K562 (cell line): ENCODE measurements around the gene EVI5. TPM values are rescaled to one million over a fixed set of nuclear protein-coding genes. Genes with fewer than 3 reads are reported as not detected.
A peak's percentile ranks its signal among the peaks of the same experiment; 100 is the strongest.

Experiments used
- BRD4 ChIP-seq: fragments of 200-600 bp; sonication (generic); IDR thresholded peaks from 2 replicates; pipeline ENCODE4 v1.6.1; 2017; ENCODE audit warnings: inconsistent platforms
- CBX1 ChIP-seq: sonication (generic); IDR thresholded peaks from 2 replicates; pipeline ENCODE4 v1.6.1; 2016; ENCODE audit warnings: antibody characterized with exemption, low read depth, mild to moderate bottlenecking
- DEAF1 ChIP-seq: fragments of 450-650 bp; formaldehyde crosslinking; IDR thresholded peaks from 2 replicates; pipeline ENCODE4 v1.4.0; 2020; ENCODE audit warnings: mild to moderate bottlenecking, moderate library complexity
- ELF4 ChIP-seq: fragments of 450-650 bp; formaldehyde crosslinking; IDR thresholded peaks from 2 replicates; pipeline ENCODE4 v1.4.0; 2022; ENCODE audit warnings: missing genetic modification characterization
- ERF ChIP-seq: fragments of 450-650 bp; formaldehyde crosslinking; IDR thresholded peaks from 2 replicates; pipeline ENCODE4 v1.4.0; 2020; ENCODE audit warnings: mild to moderate bottlenecking, mixed read lengths
- GABPB1 ChIP-seq: sonication (generic); formaldehyde crosslinking; IDR thresholded peaks from 2 replicates; pipeline ENCODE4 v1.8.0; 2022; ENCODE audit warnings: mild to moderate bottlenecking, missing genetic modification reagents
- GTF2F1 ChIP-seq: IDR thresholded peaks from 2 replicates; pipeline ENCODE4 v1.6.1; 2011; ENCODE audit warnings: low read depth, low read length, improper control_type of control experiment
- IFI16 ChIP-seq: fragments of 250-450 bp; sonication (Bioruptor Pico); IDR thresholded peaks from 2 replicates; pipeline ENCODE4 v2.1.2; 2022; ENCODE audit warnings: mild to moderate bottlenecking, inconsistent platforms
- MEF2D ChIP-seq: conservative IDR thresholded peaks from 2 replicates; pipeline ENCODE4 v1.6.1; 2016; ENCODE audit warnings: low read depth, missing genetic modification characterization, missing compliant biosample characterization
- MYC ChIP-seq, 2 experiments: fragments of 250-450 bp in 1 of 2; sonication (Bioruptor Pico) in 1 of 2; IDR thresholded peaks; 2 replicates each; pipeline versions ENCODE4 v1.5.1 to v1.6.1; 2012 to 2021; ENCODE audit warnings: low read depth in 2 of 2, borderline replicate concordance in 1 of 2, improper control_type of control experiment in 1 of 2, low read length in 1 of 2, mild to moderate bottlenecking in 1 of 2, moderate library complexity in 1 of 2
- RAD51 ChIP-seq: fragments of 450-650 bp; IDR thresholded peaks from 2 replicates; pipeline ENCODE4 v1.7.1; 2016; ENCODE audit warnings: low read depth, mild to moderate bottlenecking, borderline replicate concordance
- RBFOX2 ChIP-seq: fragments of 200-400 bp; formaldehyde crosslinking; IDR thresholded peaks from 2 replicates; pipeline ENCODE4 v1.6.1; 2017; ENCODE audit warnings: low read depth, mild to moderate bottlenecking, low read length, moderate library complexity
- TEAD1 ChIP-seq, 2 experiments: fragments of 450-650 bp in 1 of 2; sonication (generic) in 1 of 2; formaldehyde crosslinking; IDR thresholded peaks; 2 replicates each; pipeline versions ENCODE4 v1.4.0 to v1.8.0; 2020 to 2022; ENCODE audit warnings: mild to moderate bottlenecking in 2 of 2, missing genetic modification reagents in 1 of 2
- UBTF ChIP-seq, 2 experiments: IDR thresholded peaks; 2 replicates each; pipeline ENCODE4 v1.6.1; 2012; ENCODE audit warnings: improper control_type of control experiment in 2 of 2, low read depth in 2 of 2, low read length in 2 of 2, borderline replicate concordance in 1 of 2
- ZFP30 ChIP-seq: fragments of 250-450 bp; sonication (Bioruptor Pico); IDR thresholded peaks from 2 replicates; pipeline ENCODE4 v1.8.0; 2022; ENCODE audit warnings: moderate library complexity, mild to moderate bottlenecking, inconsistent platforms, borderline replicate concordance
- ZNF586 ChIP-seq: fragments of 450-650 bp; formaldehyde crosslinking; conservative IDR thresholded peaks from 2 replicates; pipeline ENCODE4 v1.4.0; 2020; ENCODE audit warnings: mild to moderate bottlenecking, moderate library complexity
- ZNF77 ChIP-seq: fragments of 250-450 bp; sonication (Bioruptor Pico); IDR thresholded peaks from 2 replicates; pipeline ENCODE4 v1.5.0; 2020
- polyA plus RNA-seq, 8 experiments: library from polyadenylated mRNA; depleted of rRNA in 4 of 8; stranded (reverse) in 5 of 8; unstranded in 3 of 8; fragments of >200 nt; fragmentation: Nextera tagmentation in 2 of 8; fragmentation: Illumina TruSeq in 1 of 8; extraction: Ambion mirVana in 2 of 8; extraction: Trizol in 1 of 8; gene quantifications; 2 replicates each; pipeline versions ENCODE4 v1.2.1 to v1.2.3, GENCODE V29; 2011 to 2014; ENCODE audit warnings: inconsistent platforms in 1 of 8, missing spikeins in 1 of 8
- total RNA-seq, 7 experiments: library from RNA; depleted of rRNA in 6 of 7; stranded (reverse); fragments of >200 nt in 6 of 7; fragmentation: Illumina TruSeq in 2 of 7; extraction: Trizol in 2 of 7; gene quantifications; 2 replicates each; pipeline versions ENCODE4 v1.2.1 to v1.2.3, GENCODE V29; 2011 to 2021; ENCODE audit warnings: low replicate concordance in 1 of 7

EVI5 gene
- total and polyA plus RNA-seq, 9 of the 15 experiments (the other 6 are each of a cell fraction or from before 2014, with no cell fraction given): 1.7 to 50.1 (median 13.7) TPM

- TF ChIP-seq UBTF (IDR thresholded peaks at IDR 0.05; ENCODE audit: borderline replicate concordance in 1 of 2, low read depth in 2 of 2, low read length in 2 of 2) (no peak), ERF (CRISPR knock-in tag) (no peak), ZFP30 (CRISPR knock-in tag) (no peak), GTF2F1 (no peak), RBFOX2 (no peak), ELF4 (CRISPR knock-in tag) (no peak), GABPB1 (no peak), ZNF586 (no peak), BRD4 (no peak), DEAF1 (CRISPR knock-in tag) (no peak), CBX1 (no peak), MEF2D (tag) (no peak), IFI16 (CRISPR knock-in tag) (no peak), TEAD1 (CRISPR knock-in tag; IDR thresholded peaks at IDR 0.05) (no peak), MYC (IDR thresholded peaks at IDR 0.05; ENCODE audit: low read depth, low read length) (no peak), MYC (CRISPR knock-in tag; IDR thresholded peaks at IDR 0.05; ENCODE audit: borderline replicate concordance, low read depth) (no peak), RAD51 (peak; percentile 44; the same call in 1 of the 2 replicates), ZNF77 (no peak)
Observed at GRCh38 chr1:92536980-92537884, 247.7 kb downstream of the EVI5 start (continued).
